GM18502 (cell line): ENCODE data around the gene UCK2.

Source experiments
- ATAC-seq: cut with Tn5 transposase; IDR thresholded peaks from one replicate; pipeline ENCODE4 v1.9.1; 2021; ENCODE audit warnings: mild to moderate bottlenecking; ENCODE audit not compliant: unreplicated experiment, poor library complexity

Gene UCK2

GRCh38 chr1:165896277-165896676 lies 68.9 kb downstream of the UCK2 start:
- ATAC-seq = no peak

- ATAC-seq = no peak
These were observed 70.2 kb downstream of the UCK2 start for GRCh38 chr1:165897326-165898303.

- no peak for ATAC-seq
These were observed 71.4 kb downstream of the UCK2 start for GRCh38 chr1:165898837-165899236.

DNA sequence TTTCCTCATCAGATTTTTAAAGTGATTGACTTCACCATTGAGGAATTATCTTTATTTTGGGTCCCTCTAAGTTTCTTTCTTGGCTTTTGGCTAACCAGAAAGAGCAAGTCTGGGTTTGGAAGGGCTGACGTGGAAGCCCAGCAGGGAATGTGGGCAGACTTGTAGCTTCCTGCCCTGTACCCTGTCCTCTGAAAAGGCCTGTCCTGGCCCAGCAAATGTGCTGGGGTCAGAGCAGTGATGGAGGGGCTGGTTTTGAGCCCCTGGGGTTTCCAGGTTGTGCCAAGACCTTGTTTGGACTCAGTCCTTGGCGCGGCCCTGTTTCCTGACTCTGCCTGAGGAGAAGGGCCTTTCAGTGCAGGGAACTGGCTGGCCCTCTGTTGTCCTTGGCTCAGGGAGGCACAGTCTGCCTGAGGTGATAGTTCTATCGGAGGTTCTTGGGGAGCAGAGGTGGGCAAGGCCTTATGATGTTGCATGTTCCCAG lies 72.1 kb downstream of the UCK2 start:
- no peak for ATAC-seq

- no peak for ATAC-seq
These were observed 73.4 kb downstream of the UCK2 start for GRCh38 chr1:165900576-165901380.

GRCh38 chr1:165902565-165902964 lies 75.2 kb downstream of the UCK2 start:
- ATAC-seq = no peak

GRCh38 chr1:165903672-165904071 lies 76.3 kb downstream of the UCK2 start:
- no peak for ATAC-seq

DNA sequence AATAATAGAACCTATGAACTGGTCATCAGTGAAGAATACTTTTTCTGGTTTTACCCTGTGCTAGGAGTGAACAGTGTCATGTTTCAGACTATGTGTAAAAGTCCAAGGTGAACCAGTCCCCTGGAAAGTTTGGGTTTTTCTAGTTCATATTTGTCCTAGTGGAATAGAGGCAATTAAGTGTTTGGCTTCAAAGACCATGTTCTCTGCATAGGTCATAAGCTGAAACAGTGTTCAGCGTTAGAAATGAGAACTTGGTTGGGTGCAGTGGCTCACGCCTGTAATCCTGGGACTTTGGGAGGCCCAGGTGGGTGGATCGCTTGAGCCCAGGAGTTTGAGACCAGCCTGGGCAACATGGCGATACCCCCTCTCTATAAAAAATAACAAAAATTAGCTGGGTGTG lies 77.5 kb downstream of the UCK2 start:
- ATAC-seq = no peak

- ATAC-seq = no peak
These were observed 78.4 kb downstream of the UCK2 start for GRCh38 chr1:165905853-165906252.

- ATAC-seq = no peak
These were observed 79.9 kb downstream of the UCK2 start for GRCh38 chr1:165907256-165907857.

GRCh38 chr1:165910764-165911421 lies 83.5 kb downstream of the UCK2 start:
- no peak for ATAC-seq

DNA sequence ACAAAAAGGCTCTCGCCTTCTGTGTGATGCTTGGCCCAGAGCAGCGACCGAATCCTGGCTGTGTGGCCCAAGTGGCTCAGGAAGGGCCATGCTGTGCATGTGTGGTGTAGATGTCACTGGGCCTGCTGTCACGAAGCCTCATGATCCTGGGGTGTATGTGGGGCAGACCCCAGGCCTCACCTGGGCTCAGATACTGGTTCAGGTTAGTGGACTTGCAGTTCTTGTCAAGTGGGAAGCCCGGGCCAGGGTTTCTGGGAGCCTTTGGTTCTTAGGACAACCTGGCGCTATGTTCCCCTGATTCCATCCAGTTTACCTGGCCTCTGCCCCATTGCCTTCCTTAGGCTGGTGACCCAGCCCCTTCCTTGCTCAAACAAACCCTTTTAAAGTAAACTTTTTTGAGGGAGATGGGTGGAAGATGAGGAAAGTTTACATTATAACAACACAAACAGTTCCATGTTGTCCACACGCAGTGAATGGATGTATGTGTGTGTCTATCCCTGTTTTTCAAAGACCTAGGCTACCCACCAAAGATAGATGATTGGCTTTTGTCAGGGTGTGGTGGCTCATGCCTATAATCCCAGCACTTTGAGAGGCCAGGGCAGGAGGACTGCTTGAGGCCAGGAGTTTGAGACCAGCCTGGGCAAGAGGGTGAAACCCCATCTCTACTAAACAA lies 84.3 kb downstream of the UCK2 start:
- no peak for ATAC-seq

DNA sequence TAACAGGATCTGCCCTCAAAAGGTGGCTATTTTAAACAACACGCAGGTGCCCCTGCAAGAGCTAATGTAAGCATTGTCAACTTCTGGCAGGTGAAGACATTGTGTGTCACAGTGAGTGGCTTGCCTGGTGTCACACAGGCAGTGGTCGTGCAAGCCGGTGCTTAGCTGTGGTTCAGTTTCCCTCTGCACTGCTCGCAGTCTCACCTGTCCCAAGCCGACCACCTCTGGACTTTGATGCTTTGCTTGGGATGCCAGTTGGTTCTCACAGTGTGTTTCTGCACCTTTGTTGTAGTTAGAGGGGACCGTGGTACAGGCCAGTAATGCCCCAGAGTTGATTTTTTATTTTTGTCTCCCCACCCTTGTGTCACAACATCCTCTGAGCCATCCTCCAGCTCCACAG lies 85.2 kb downstream of the UCK2 start:
- ATAC-seq = no peak

- ATAC-seq = peak; percentile 85
These were observed 86.9 kb downstream of the UCK2 start for GRCh38 chr1:165914136-165914798.

DNA sequence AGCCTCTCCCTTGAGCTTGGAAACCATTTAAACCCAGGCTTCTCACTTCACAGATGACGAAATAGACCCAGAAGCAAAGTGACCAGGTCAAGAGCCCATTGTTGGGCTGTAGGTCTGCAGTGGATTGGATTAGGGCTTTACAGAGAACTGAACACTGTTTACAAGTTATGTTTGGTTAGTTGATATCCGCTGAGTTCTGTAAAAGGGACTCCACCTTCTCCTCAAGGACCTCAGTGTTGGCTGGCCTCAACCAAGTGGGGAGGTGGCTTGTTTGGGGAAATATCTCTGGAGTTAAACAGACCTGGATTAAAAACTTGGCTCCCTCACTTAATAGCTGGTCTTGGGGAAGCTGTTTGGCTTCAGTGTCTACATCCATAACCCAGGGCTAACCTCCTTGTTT lies 88.1 kb downstream of the UCK2 start:
- ATAC-seq = no peak

- ATAC-seq = no peak
These were observed 88.5 kb downstream of the UCK2 start for GRCh38 chr1:165915932-165916348.

GRCh38 chr1:165917166-165917565 lies 89.8 kb downstream of the UCK2 start:
- no peak for ATAC-seq

- ATAC-seq = no peak
These were observed 96.7 kb downstream of the UCK2 start for GRCh38 chr1:165924117-165924516.

GRCh38 chr1:165925498-165926079 lies 98.2 kb downstream of the UCK2 start:
- no peak for ATAC-seq
